ENCODE results near the gene TRIM49C. TPM values are rescaled to one million over a fixed set of nuclear protein-coding genes. Genes with fewer than 3 reads are reported as not detected.
"Not testable (repeated sequence)": the region's sequence is repeated elsewhere in the genome, so short reads cannot be mapped to it uniquely, and the experiment has no call there.

The TRIM49C gene, protein sequence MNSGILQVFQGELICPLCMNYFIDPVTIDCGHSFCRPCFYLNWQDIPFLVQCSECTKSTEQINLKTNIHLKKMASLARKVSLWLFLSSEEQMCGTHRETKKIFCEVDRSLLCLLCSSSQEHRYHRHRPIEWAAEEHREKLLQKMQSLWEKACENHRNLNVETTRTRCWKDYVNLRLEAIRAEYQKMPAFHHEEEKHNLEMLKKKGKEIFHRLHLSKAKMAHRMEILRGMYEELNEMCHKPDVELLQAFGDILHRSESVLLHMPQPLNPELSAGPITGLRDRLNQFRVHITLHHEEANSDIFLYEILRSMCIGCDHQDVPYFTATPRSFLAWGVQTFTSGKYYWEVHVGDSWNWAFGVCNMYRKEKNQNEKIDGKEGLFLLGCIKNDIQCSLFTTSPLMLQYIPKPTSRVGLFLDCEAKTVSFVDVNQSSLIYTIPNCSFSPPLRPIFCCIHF
- not detected in 2 replicates for total RNA-seq
- not detected for polyA plus RNA-seq (2012)

DNA sequence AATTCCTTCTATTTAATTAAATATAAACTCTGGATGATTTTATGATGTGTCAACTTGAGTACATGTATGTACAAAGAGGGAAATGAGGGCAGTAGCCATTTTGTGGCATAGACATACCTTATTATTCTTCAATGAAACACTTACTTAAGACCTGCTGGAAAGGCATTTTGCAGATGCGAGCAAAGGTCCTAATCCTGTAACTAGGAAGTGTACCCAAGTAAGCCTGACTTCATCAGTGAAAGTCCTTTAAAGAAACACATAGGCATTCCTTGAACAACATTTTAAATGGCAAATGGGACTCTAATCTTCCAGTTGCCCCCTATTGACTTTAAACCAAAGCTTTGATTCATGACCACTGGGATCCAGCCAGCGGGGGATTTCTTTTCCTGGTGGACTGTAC lies at the start of gene TRIM49C:
Gene TRIM49C (plus strand): TSS at position 301 of the 400 bp plus-strand sequence. CDS start 4,106 bp downstream, outside the sequence.
- DNase-seq (ENCODE audit: low read depth), result not testable (repeated sequence)

DNA sequence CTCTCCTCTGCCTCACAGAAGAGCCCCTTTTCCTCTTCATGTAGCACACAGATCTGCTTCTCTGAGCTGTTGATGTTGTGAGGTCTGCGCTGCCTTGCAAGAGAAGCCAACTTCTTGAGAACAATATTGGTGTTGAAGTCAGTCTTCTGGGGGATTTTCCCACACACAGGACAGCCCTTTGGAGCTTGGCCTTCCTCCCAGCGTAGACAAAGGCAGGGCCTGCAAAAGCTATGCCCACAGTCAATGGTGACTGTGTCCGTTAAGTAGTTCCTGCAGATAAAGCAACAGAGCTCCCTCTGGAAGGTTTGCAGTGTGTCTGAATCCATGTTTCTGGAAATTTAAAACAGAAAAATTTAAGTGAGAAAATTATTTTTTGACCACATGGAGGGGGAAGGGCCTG lies 6.7 kb upstream of the TRIM49C start:
- not testable (repeated sequence) for DNase-seq (ENCODE audit: low read depth)

DNA sequence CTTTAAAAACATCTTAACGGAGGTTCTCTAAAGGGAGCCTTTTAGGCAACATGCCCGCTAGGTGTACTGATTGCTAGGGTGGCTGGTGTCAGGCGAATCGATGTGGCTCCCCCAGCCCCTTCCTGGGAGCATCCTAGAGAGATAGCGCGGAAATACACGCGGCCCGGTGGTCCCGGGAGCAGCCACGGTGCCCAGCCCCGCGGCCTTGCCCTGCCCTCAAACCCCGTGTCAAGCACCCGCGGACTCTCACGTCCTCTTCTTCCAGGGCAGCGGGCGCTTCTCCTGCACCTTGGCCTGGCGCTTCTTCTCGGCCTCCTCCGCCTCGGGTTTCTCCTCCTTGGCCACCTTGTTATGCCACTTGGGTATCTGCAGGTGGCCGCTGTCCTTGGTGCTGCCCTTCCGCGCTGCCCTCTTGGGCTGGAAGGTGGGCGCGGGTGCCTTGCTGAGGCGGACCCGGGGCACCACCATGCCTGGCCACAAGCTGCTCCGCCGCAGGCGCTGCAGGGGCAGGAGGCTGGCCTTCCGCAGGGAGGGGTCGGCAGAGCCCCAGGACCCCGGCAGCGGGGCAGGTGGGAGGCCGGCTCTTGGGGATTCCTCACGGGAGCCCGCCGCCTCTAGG lies 20.8 kb downstream of the TRIM49C start:
- DNase-seq (ENCODE audit: low read depth), result not testable (repeated sequence)

DNA sequence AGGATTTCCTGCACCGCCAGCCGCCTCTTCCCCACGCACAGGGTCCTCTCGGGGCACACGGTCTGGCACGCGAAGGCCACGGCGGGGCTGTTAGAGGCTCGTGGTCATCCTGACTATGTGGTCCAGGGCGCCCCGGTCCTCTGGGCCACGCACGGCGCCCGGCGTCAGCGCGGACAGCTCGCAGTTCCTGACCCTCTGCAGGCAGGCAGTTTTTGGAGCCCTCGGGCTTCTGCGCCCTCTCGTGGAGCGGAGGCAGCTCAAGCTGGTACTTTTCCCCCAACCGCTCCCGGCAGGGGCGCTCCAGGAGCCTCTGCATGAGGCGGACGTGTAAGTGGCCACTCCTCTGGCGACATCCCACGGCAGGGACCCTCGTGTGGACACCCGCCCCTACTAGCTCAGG lies 21.4 kb downstream of the TRIM49C start:
- DNase-seq (ENCODE audit: low read depth), result not testable (repeated sequence)

DNA sequence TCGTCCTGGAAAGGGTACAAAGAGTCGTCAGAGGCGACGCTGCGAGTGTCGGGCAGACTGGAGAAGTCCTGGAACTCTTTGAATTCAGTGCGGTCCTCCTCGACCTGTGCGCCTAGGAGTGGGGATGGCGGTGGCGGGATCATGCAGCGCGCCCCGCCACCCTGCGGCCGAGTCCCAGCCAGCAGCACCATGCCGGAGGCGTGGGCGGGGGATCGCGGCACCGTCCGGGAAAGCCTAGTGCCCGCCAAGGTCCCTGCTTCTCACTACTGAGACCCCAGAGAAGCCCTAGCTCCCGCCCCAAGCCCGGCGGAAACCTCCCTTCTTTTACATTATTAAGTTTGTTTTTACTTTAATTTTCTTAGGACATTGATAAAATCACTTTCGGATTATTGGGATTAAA lies 22.6 kb downstream of the TRIM49C start:
- DNase-seq (ENCODE audit: low read depth), result not testable (repeated sequence)

DNA sequence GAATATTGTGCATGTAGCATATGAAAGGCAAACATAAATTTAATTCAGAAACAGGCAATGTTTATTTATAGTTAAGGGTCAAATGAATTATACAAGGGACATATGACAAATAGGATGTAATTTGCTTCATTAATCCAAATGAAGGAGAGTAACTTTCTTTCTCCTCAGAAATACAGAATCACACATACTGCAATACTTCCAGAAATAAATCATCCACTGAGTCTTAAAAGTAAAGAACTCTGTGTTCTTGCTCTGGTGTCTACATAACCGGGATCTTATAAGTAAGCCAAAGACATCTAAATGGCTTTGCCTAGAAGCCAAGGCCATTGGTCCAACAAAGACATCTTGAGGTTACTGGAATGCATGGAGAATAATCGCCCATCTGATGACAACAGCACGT lies 54.7 kb downstream of the TRIM49C start, which contains the start of gene UBTFL1:
Gene UBTFL1 (plus strand): TSS at position 301 of the 400 bp plus-strand sequence. CDS start 0 bp downstream, at position 301.
- not testable (repeated sequence) for DNase-seq (ENCODE audit: low read depth)

DNA sequence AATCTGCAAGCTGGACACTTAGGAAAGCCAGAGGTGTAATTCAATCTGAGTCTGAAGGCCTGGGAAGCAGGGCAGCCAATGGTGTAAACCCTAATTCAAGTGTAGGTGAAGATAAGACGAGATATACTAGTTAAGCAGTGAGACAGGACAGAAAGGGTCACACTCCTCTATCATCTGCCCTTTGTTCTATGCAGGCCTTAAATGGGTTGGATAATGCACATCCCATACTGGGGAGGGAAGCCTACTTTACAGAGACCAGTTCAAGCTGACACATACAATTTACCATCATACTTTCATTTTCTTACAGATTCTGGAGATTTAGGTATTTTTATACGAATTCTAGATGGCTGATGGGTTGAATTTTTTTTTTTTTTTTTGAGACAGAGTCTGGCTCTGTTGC lies 57.8 kb downstream of the TRIM49C start:
- not testable (repeated sequence) for DNase-seq (ENCODE audit: low read depth)

Other genes starting within 250 kb of the TRIM49C start
- gene TRIM49, start 222.5 kb upstream of the TRIM49C start, total RNA-seq, result not detected in 2 replicates
- gene TRIM64B, start 152.6 kb upstream of the TRIM49C start, total RNA-seq, result not detected in 2 replicates
- gene TRIM49D1, start 108.9 kb upstream of the TRIM49C start, total RNA-seq, result not detected in 2 replicates
- not detected in 2 replicates for gene TRIM49D2, start 107.0 kb upstream of the TRIM49C start, total RNA-seq
- not detected in 2 replicates for gene TRIM64, start 65.1 kb upstream of the TRIM49C start, total RNA-seq
- 0.11 TPM in 1 of 2 replicates, not detected in the other for gene UBTFL1, start 54.8 kb downstream of the TRIM49C start, total RNA-seq
- 0.16 TPM in 1 of 2 replicates, not detected in the other for gene NAALAD2, start 103.6 kb downstream of the TRIM49C start, total RNA-seq
- 71.5 and 78.7 TPM in 2 replicates for gene CHORDC1, start 191.9 kb downstream of the TRIM49C start, total RNA-seq

All from myocyte (in vitro differentiated cells).